DND-41 (cell line): Measurements from ENCODE around the gene CMBL.

Experiments
- EZH2 ChIP-seq: IDR thresholded peaks from 3 replicates; pipeline ENCODE4 v1.6.1; 2012; ENCODE audit warnings: borderline replicate concordance, low read depth, mild to moderate bottlenecking, moderate library complexity, low read length, inconsistent platforms; ENCODE audit not compliant: severe bottlenecking
- TF ChIP-seq, protein P1 (sequence below): IDR thresholded peaks from 2 replicates; pipeline ENCODE4 v1.5.1; 2012; ENCODE audit warnings: borderline replicate concordance, low read length, moderate library complexity, mild to moderate bottlenecking; ENCODE audit not compliant: poor library complexity, severe bottlenecking; ENCODE audit errors: extremely low read depth

DNA sequence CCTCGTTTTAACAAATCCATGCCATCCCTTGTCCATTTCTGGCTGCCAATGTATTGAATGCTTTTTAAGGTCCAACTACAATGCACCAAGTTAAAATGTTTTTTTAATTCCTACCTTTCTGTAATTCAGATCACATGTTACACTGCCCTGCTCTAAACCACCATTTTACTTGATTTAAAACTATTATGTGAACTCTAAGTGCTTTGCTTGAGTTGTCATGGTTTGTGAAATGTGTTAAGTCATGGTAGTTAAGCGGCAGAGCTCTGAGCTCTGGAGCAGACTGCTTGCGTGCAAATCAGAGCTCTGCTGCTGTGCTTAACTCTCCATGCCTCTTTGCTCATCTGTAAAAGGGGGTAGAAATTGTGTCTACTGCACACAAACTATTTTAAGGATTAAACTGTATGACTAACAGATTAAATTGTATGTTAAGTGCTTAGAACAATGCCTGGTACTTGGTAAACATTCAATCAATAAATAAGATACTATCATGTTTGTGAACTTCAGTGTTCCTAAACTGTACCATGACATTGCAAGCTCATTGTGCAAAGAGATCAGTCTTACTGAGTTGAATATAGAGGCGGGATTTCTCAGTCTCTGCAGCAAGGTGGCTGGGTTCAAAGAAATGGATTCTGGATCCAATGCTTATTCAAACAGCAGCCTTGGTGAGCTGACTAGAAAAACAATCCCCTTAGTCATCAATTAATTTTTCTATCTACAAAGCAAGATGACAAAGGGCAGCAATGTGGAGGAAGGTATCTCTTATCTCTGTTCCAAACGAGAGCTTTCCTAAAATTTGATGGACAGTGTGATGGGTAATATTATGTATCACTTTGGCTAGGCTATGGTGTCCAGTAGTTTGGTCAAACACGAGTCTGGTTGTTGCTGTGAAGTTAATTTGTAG, 16.1 kb upstream of the CMBL start:
- no peak for TF ChIP-seq EZH2
- TF ChIP-seq, protein P1, sequence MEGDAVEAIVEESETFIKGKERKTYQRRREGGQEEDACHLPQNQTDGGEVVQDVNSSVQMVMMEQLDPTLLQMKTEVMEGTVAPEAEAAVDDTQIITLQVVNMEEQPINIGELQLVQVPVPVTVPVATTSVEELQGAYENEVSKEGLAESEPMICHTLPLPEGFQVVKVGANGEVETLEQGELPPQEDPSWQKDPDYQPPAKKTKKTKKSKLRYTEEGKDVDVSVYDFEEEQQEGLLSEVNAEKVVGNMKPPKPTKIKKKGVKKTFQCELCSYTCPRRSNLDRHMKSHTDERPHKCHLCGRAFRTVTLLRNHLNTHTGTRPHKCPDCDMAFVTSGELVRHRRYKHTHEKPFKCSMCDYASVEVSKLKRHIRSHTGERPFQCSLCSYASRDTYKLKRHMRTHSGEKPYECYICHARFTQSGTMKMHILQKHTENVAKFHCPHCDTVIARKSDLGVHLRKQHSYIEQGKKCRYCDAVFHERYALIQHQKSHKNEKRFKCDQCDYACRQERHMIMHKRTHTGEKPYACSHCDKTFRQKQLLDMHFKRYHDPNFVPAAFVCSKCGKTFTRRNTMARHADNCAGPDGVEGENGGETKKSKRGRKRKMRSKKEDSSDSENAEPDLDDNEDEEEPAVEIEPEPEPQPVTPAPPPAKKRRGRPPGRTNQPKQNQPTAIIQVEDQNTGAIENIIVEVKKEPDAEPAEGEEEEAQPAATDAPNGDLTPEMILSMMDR, result no peak
